Keratinocyte (primary cell): ENCODE results near the gene H1-8. TPM values are rescaled to one million over a fixed set of nuclear protein-coding genes. Genes with fewer than 3 reads are reported as not detected.
"Not testable (repeated sequence)": the region's sequence is repeated elsewhere in the genome, so short reads cannot be mapped to it uniquely, and the experiment has no call there.

ENCODE experiments used
- DNase-seq: peaks from one replicate; pipeline ENCODE4 v3.0.0-alpha.2; 2011; ENCODE audit warnings: low read depth, missing footprints, low spot score
- FAIRE-seq: peaks from 2 replicates; lab custom pipeline; 2011; peaks lifted over from hg19 to GRCh38; lab: Jason Lieb, UNC
- H2AFZ ChIP-seq: 2 replicates; pipeline ENCODE4 v1.6.0; 2012; ENCODE audit warnings: low read length, control low read depth, inconsistent platforms; ENCODE audit not compliant: control insufficient read depth
- H3K27ac ChIP-seq: 2 replicates; pipeline ENCODE4 v1.5.1; 2011; ENCODE audit warnings: low read length; ENCODE audit not compliant: control insufficient read depth, insufficient read depth
- H3K27me3 ChIP-seq: 3 replicates; pipeline ENCODE4 v1.6.0; 2011; ENCODE audit warnings: low read length; ENCODE audit not compliant: control insufficient read depth, insufficient read depth; ENCODE audit errors: extremely low read depth
- H3K36me3 ChIP-seq, 2 experiments: 2 replicates in 1 of 2; 3 replicates in 1 of 2; pipeline ENCODE4 v1.5.1; 2011; ENCODE audit warnings: low read length in 2 of 2, mild to moderate bottlenecking in 1 of 2; ENCODE audit not compliant: control insufficient read depth in 2 of 2, insufficient read depth in 2 of 2; ENCODE audit errors: extremely low read depth in 1 of 2
- H3K4me1 ChIP-seq: 3 replicates; pipeline ENCODE4 v1.5.1; 2011; ENCODE audit warnings: low read length; ENCODE audit not compliant: control insufficient read depth, insufficient read depth; ENCODE audit errors: extremely low read depth
- H3K4me2 ChIP-seq: 3 replicates; pipeline ENCODE4 v1.6.0; 2011; ENCODE audit warnings: low read depth, low read length; ENCODE audit not compliant: control insufficient read depth, insufficient read depth; ENCODE audit errors: extremely low read depth
- H3K4me3 ChIP-seq, 3 experiments: fragments of 200-600 bp in 1 of 3; sonication (generic) in 1 of 3; 2 replicates in 2 of 3; 3 replicates in 1 of 3; pipeline ENCODE4 v1.5.1; 2011 to 2016; ENCODE audit warnings: low read length in 3 of 3, mild to moderate bottlenecking in 3 of 3, control low read depth in 2 of 3, inconsistent platforms in 1 of 3, low read depth in 1 of 3, mixed read lengths in 1 of 3, mixed run types in 1 of 3, moderate library complexity in 1 of 3; ENCODE audit not compliant: control insufficient read depth in 2 of 3, insufficient read depth in 2 of 3; ENCODE audit errors: extremely low read depth in 1 of 3
- H3K79me2 ChIP-seq: 2 replicates; pipeline ENCODE4 v1.6.0; 2012; ENCODE audit warnings: low read length; ENCODE audit not compliant: control insufficient read depth, insufficient read depth
- H3K9ac ChIP-seq: 3 replicates; pipeline ENCODE4 v1.6.0; 2011; ENCODE audit warnings: low read length; ENCODE audit not compliant: control insufficient read depth, insufficient read depth; ENCODE audit errors: extremely low read depth
- H3K9me1 ChIP-seq: 3 replicates; pipeline ENCODE4 v1.6.0; 2011; ENCODE audit warnings: low read length; ENCODE audit not compliant: control insufficient read depth, insufficient read depth; ENCODE audit errors: extremely low read depth
- H3K9me3 ChIP-seq: 2 replicates; pipeline ENCODE4 v1.5.1; 2012; ENCODE audit warnings: low read depth, low read length; ENCODE audit not compliant: control insufficient read depth
- H4K20me1 ChIP-seq: 3 replicates; pipeline ENCODE4 v1.6.0; 2011; ENCODE audit warnings: low read length; ENCODE audit not compliant: control insufficient read depth, insufficient read depth; ENCODE audit errors: extremely low read depth
- dilution Hi-C: fragments of 300-500 bp; cut with MboI; formaldehyde crosslinking; loops from one replicate; pipeline ENCODE4 v1.7.0; 2020; ENCODE audit warnings: low sequenced_read_pairs; ENCODE audit not compliant: extremely low pct_ligation_motif_present
- polyA plus RNA-seq, 5 experiments: library from polyadenylated mRNA; depleted of rRNA in 3 of 5; stranded (reverse) in 3 of 5; stranded (forward) in 1 of 5; unstranded in 1 of 5; fragments of >200 nt; gene quantifications; 1 replicate in 1 of 5; 2 replicates in 3 of 5; 3 replicates in 1 of 5; pipeline versions ENCODE4 v1.2.1 to v1.2.3, GENCODE V29; 2011 to 2012; ENCODE audit warnings: missing spikeins in 2 of 5, low read depth in 1 of 5, low replicate concordance in 1 of 5

Gene H1-8
- polyA plus RNA-seq, 1 donor (not counting 4 experiments of a cell fraction or from before 2014, with no cell fraction given): not detected

GRCh38 chr3:129495006-129495639, 47.9 kb upstream of the H1-8 start:
- FAIRE-seq, H3K4me2 ChIP-seq, H3K27me3 ChIP-seq, H2AFZ ChIP-seq, H3K36me3 ChIP-seq, H3K9ac ChIP-seq, DNase-seq, H3K79me2 ChIP-seq, dilution Hi-C loops, H3K4me3 ChIP-seq, H3K4me1 ChIP-seq, H4K20me1 ChIP-seq, H3K9me3 ChIP-seq, H3K9me1 ChIP-seq, H3K27ac ChIP-seq: not testable (repeated sequence)

DNA sequence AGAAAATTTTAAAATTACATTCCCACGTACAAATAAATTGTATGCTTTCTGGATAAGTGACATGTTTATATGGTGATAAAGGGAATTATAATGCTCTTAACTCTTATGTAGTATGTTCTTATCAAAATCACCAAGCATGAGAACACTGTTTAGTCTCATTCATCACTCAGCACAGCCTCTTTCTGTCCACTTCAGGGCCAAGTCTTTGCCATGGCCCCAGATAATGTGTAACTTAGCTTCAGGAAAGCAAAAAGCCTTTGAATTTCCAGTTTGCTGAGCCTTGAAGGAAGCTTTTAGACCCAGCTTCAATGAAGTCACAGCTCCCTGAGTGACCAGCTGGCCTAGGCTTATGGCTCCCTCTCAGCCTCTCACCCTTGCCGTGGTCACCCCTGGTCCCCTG, 45.1 kb upstream of the H1-8 start:
- H4K20me1 ChIP-seq, H3K9me3 ChIP-seq, H3K4me2 ChIP-seq, H3K27me3 ChIP-seq, FAIRE-seq, H3K4me3 ChIP-seq, DNase-seq, H3K36me3 ChIP-seq, H2AFZ ChIP-seq, H3K27ac ChIP-seq, H3K79me2 ChIP-seq, H3K9ac ChIP-seq, H3K4me1 ChIP-seq, dilution Hi-C loops, H3K9me1 ChIP-seq: not testable (repeated sequence)

- H3K4me3 ChIP-seq, DNase-seq, H3K4me2 ChIP-seq, H3K27ac ChIP-seq, H3K79me2 ChIP-seq, H3K9me1 ChIP-seq, H4K20me1 ChIP-seq, H3K9me3 ChIP-seq, H3K27me3 ChIP-seq, dilution Hi-C loops, H3K36me3 ChIP-seq, H2AFZ ChIP-seq, H3K4me1 ChIP-seq, H3K9ac ChIP-seq: not testable (repeated sequence)
- peak; percentile 49 for FAIRE-seq
Measured at GRCh38 chr3:129498603-129499488, 44.1 kb upstream of the H1-8 start.

GRCh38 chr3:129499604-129500333, 43.2 kb upstream of the H1-8 start:
- H3K4me1 ChIP-seq, H3K27me3 ChIP-seq, H3K9me3 ChIP-seq, DNase-seq, H3K79me2 ChIP-seq, H3K4me2 ChIP-seq, H3K36me3 ChIP-seq, H3K9me1 ChIP-seq, FAIRE-seq, H3K9ac ChIP-seq, H2AFZ ChIP-seq, H3K27ac ChIP-seq, H4K20me1 ChIP-seq, H3K4me3 ChIP-seq, dilution Hi-C loops: not testable (repeated sequence)
